ENCODE results near the gene CACNA2D1. TPM values are rescaled to one million over a fixed set of nuclear protein-coding genes. Genes with fewer than 3 reads are reported as not detected.

CACNA2D1 gene
- total RNA-seq, 1 experiment from 2014 or later: 0.27 TPM

GRCh38 chr7:82071468-82071867 lies 372.1 kb downstream of the CACNA2D1 start:
- Histone ChIP-seq H3K4me1 (ENCODE audit: control insufficient read depth in 1 of 2, insufficient read depth in 2 of 2, low read length in 2 of 2) (no peaks in the 10 kb centered on the region), H3K9ac (ENCODE audit: low read length) (no peak overlapping the region), H3K79me2 (ENCODE audit: insufficient read depth, low read length) (no peaks in the 10 kb centered on the region), H3K9me3 (ENCODE audit: control insufficient read depth in 1 of 2, insufficient read depth in 1 of 2, low read depth in 1 of 2, low read length in 2 of 2) (no peaks in the 10 kb centered on the region), H3K9me2 (ENCODE audit: insufficient read depth) (no peaks in the 10 kb centered on the region), H2AFZ (ENCODE audit: low read depth, low read length, poor library complexity, severe bottlenecking) (no peak overlapping the region), H3K27ac (ENCODE audit: low read depth, low read length) (no peak overlapping the region), H3K4me2 (ENCODE audit: low read length) (no peak overlapping the region), H3K27me3 (ENCODE audit: insufficient read depth, low read length) (no peaks in the 10 kb centered on the region), H4K20me1 (ENCODE audit: insufficient read depth) (no peaks in the 10 kb centered on the region), H3K4me3 (replicated peaks in 1 of 2; ENCODE audit: low read depth in 1 of 2, low read length in 2 of 2) (no peak overlapping the region), H3K36me3 (ENCODE audit: control insufficient read depth in 1 of 2, insufficient read depth in 2 of 2, low read length in 2 of 2) (no peaks in the 10 kb centered on the region)
- DNase-seq (ENCODE audit: low read depth, low spot score) (no peak), ATAC-seq (no peak)
- no TSS peak for BruUV-seq (replicated peaks)
- no peak for TF ChIP-seq MAX (IDR thresholded peaks at IDR 0.05)
- TF ChIP-seq SRF (IDR thresholded peaks at IDR 0.05; ENCODE audit: low read depth): no peak
- no peak for TF ChIP-seq ZNF274 (IDR thresholded peaks at IDR 0.05; ENCODE audit: low read depth, low read length)
- TF ChIP-seq, protein P1, sequence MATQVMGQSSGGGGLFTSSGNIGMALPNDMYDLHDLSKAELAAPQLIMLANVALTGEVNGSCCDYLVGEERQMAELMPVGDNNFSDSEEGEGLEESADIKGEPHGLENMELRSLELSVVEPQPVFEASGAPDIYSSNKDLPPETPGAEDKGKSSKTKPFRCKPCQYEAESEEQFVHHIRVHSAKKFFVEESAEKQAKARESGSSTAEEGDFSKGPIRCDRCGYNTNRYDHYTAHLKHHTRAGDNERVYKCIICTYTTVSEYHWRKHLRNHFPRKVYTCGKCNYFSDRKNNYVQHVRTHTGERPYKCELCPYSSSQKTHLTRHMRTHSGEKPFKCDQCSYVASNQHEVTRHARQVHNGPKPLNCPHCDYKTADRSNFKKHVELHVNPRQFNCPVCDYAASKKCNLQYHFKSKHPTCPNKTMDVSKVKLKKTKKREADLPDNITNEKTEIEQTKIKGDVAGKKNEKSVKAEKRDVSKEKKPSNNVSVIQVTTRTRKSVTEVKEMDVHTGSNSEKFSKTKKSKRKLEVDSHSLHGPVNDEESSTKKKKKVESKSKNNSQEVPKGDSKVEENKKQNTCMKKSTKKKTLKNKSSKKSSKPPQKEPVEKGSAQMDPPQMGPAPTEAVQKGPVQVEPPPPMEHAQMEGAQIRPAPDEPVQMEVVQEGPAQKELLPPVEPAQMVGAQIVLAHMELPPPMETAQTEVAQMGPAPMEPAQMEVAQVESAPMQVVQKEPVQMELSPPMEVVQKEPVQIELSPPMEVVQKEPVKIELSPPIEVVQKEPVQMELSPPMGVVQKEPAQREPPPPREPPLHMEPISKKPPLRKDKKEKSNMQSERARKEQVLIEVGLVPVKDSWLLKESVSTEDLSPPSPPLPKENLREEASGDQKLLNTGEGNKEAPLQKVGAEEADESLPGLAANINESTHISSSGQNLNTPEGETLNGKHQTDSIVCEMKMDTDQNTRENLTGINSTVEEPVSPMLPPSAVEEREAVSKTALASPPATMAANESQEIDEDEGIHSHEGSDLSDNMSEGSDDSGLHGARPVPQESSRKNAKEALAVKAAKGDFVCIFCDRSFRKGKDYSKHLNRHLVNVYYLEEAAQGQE (IDR thresholded peaks at IDR 0.05; ENCODE audit: low read depth): no peak
- no peak for TF ChIP-seq RAD21 (IDR thresholded peaks at IDR 0.05; ENCODE audit: low read depth)
- TF ChIP-seq EGR1 (IDR thresholded peaks at IDR 0.05; ENCODE audit: low read depth): no peak
- no peak for TF ChIP-seq TCF7L2 (IDR thresholded peaks at IDR 0.05; ENCODE audit: borderline replicate concordance, extremely low read depth, insufficient read depth, insufficient read length)
- TF ChIP-seq CBX3 (IDR thresholded peaks at IDR 0.05; ENCODE audit: low read depth): no peak
- TF ChIP-seq EZH2 (IDR thresholded peaks at IDR 0.05): no peak
- TF ChIP-seq YY1 (IDR thresholded peaks at IDR 0.05; ENCODE audit: extremely low read depth, insufficient replicate concordance, low read depth, low read length): no peak
- TF ChIP-seq, protein P2, sequence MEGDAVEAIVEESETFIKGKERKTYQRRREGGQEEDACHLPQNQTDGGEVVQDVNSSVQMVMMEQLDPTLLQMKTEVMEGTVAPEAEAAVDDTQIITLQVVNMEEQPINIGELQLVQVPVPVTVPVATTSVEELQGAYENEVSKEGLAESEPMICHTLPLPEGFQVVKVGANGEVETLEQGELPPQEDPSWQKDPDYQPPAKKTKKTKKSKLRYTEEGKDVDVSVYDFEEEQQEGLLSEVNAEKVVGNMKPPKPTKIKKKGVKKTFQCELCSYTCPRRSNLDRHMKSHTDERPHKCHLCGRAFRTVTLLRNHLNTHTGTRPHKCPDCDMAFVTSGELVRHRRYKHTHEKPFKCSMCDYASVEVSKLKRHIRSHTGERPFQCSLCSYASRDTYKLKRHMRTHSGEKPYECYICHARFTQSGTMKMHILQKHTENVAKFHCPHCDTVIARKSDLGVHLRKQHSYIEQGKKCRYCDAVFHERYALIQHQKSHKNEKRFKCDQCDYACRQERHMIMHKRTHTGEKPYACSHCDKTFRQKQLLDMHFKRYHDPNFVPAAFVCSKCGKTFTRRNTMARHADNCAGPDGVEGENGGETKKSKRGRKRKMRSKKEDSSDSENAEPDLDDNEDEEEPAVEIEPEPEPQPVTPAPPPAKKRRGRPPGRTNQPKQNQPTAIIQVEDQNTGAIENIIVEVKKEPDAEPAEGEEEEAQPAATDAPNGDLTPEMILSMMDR (IDR thresholded peaks at IDR 0.05 in 2 of 3, conservative IDR thresholded peaks at IDR 0.05 in 1 of 3; ENCODE audit: borderline replicate concordance in 1 of 3, insufficient read depth in 1 of 3, low read depth in 2 of 3, low read length in 2 of 3): no peak
- TF ChIP-seq SP1 (IDR thresholded peaks at IDR 0.05; ENCODE audit: low read depth): no peak
- no peak for TF ChIP-seq ELF1 (IDR thresholded peaks at IDR 0.05; ENCODE audit: borderline replicate concordance, low read depth)
- TF ChIP-seq CEBPB (IDR thresholded peaks at IDR 0.05; ENCODE audit: low read depth): no peak
- RAD21 ChIA-PET (ENCODE audit: low non-redundant PET in 1 of 2, low total read pairs in 2 of 2, uncharacterized antibody in 2 of 2, unreplicated experiment in 2 of 2): no interaction called here
- POLR2A ChIA-PET: no interaction called here
- intact Hi-C loops (cut with micrococcal nuclease): no loop called here
- CTCF ChIA-PET: no interaction called here

Measured in HCT116 (cell line).